Upper lobe of left lung (tissue), 4 donors: ENCODE data around the gene SNTG2.

Experiments
- EP300 ChIP-seq, 4 donors: sonication (generic); formaldehyde crosslinking; IDR thresholded peaks; one replicate each; pipeline ENCODE4 v1.5.1; 2017; ENCODE audit warnings: antibody characterized with exemption in 4 of 4, control low read depth in 2 of 4
- TF ChIP-seq, protein P1 (sequence below), 6 experiments: fragments of 450-650 bp in 4 of 6; fragments of 200-600 bp in 2 of 6; sonication (generic) in 2 of 6; IDR thresholded peaks; one replicate each; pipeline ENCODE4 v1.5.1; 2016 to 2019; ENCODE audit warnings: antibody characterized with exemption in 6 of 6

DNA sequence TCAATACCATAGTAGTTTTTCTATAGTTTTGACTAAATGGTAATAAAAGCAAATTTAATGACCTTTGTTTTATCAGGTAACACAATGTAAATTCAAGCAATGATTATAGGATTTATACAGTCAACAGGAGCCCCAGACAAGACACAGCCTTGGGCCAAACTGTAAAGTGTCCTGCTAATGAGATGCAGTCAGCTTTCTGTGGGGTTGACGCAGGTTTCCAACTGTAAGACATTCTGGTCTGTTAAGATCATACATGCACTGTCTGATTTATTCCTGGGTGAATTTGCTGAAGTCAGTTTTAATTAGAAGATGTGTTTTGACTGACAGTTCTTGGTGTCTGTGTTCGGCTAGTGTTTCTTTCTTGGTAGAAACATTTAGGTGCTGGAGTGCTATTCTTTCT is 180.3 kb downstream of the SNTG2 start:
- TF ChIP-seq, protein P1, sequence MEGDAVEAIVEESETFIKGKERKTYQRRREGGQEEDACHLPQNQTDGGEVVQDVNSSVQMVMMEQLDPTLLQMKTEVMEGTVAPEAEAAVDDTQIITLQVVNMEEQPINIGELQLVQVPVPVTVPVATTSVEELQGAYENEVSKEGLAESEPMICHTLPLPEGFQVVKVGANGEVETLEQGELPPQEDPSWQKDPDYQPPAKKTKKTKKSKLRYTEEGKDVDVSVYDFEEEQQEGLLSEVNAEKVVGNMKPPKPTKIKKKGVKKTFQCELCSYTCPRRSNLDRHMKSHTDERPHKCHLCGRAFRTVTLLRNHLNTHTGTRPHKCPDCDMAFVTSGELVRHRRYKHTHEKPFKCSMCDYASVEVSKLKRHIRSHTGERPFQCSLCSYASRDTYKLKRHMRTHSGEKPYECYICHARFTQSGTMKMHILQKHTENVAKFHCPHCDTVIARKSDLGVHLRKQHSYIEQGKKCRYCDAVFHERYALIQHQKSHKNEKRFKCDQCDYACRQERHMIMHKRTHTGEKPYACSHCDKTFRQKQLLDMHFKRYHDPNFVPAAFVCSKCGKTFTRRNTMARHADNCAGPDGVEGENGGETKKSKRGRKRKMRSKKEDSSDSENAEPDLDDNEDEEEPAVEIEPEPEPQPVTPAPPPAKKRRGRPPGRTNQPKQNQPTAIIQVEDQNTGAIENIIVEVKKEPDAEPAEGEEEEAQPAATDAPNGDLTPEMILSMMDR (IDR thresholded peaks at IDR 0.05): no peak
- no peak for TF ChIP-seq EP300 (IDR thresholded peaks at IDR 0.05)
